ENCODE results near the gene DIPK1A. TPM values are rescaled to one million over a fixed set of nuclear protein-coding genes. Genes with fewer than 3 reads are reported as not detected.

DIPK1A gene
- total RNA-seq (10 to 100 TPM in 1 of 9 donors, 1 to 10 TPM in 7, under 1 TPM in 1; 0.91 to 10.2 (median 3.1) TPM), polyA plus RNA-seq (1 to 10 TPM; 1.4 to 5.0 (median 1.7) TPM)
- long read RNA-seq, donor 1, transcript FAM69A-201 (5 exons, 2,574 nt), result major isoform, 7 of 7 reads
- long read RNA-seq, donor 1, partial matches to known transcripts, result 0 of 7 reads
- long read RNA-seq, donor 1, other reads (novel, unspliced or antisense), result 0 of 7 reads
- long read RNA-seq, donor 2, transcript FAM69A-201 (5 exons, 2,574 nt), result major isoform, 7 of 1,661 reads
- long read RNA-seq, donor 2, partial matches to known transcripts, result 1,175 of 1,661 reads
- long read RNA-seq, donor 2, other reads (novel, unspliced or antisense), result 479 of 1,661 reads
- long read RNA-seq, donor 3, transcript FAM69A-201 (5 exons, 2,574 nt), result major isoform, 7 of 7 reads
- long read RNA-seq, donor 3, partial matches to known transcripts, result 0 of 7 reads
- long read RNA-seq, donor 3, other reads (novel, unspliced or antisense), result 0 of 7 reads
- long read RNA-seq, donor 4, partial matches to known transcripts, result 0 of 3 reads
- long read RNA-seq, donor 4, other reads (novel, unspliced or antisense), result 0 of 3 reads
- long read RNA-seq, donor 5, partial matches to known transcripts, result 0 of 3 reads
- long read RNA-seq, donor 5, other reads (novel, unspliced or antisense), result 0 of 3 reads
- long read RNA-seq, donor 6, partial matches to known transcripts, result 0 of 7 reads
- long read RNA-seq, donor 6, other reads (novel, unspliced or antisense), result 3 of 7 reads
- long read RNA-seq, donor 7, partial matches to known transcripts, result 1,425 of 1,444 reads
- long read RNA-seq, donor 7, other reads (novel, unspliced or antisense), result 16 of 1,444 reads
- long read RNA-seq, donor 8, transcript FAM69A-201 (5 exons, 2,574 nt), result major isoform, 10 of 3,165 reads
- long read RNA-seq, donor 8, partial matches to known transcripts, result 1,393 of 3,165 reads
- long read RNA-seq, donor 8, other reads (novel, unspliced or antisense), result 1,762 of 3,165 reads
- long read RNA-seq, donor 9, partial matches to known transcripts, result 3,265 of 3,338 reads
- long read RNA-seq, donor 9, other reads (novel, unspliced or antisense), result 69 of 3,338 reads
- long read RNA-seq, donor 10, partial matches to known transcripts, result 1,825 of 1,849 reads
- long read RNA-seq, donor 10, other reads (novel, unspliced or antisense), result 22 of 1,849 reads

GRCh38 chr1:92961131-92961895, at the start of gene DIPK1A:
DIPK1A (minus strand) TSS chr1:92961462; CDS start chr1:92961429, 33 bp downstream.
- WGBS, 4 donors, result 0 to 3% (median 1%) methylated on average over 6 to 102 of the region's 103 CpGs; no CpG with 5 or more reads in 1 of the 4 donors
- H3K27ac ChIP-seq, result peak within 1 kb of the TSS in 4 of 5 donors; percentile 55 to 91 (median 77)
- H3K36me3 ChIP-seq (replicated peaks in 1 of 2), result no peaks in the 10 kb centered on the region
- no peaks in the 10 kb centered on the region for H3K27me3 ChIP-seq
- peak within 1 kb of the TSS; percentile 41 to 82 (median 60) for H3K4me3 ChIP-seq
- H3K9me3 ChIP-seq (replicated peaks in 1 of 3), result no peaks in the 10 kb centered on the region
- DNase-seq, result peak; percentile 65 to 81 (median 76)
- intact Hi-C loops (cut with DNase I), result loop anchor here in 1 of 2 donors (10.0 kb wide), 1 partner anchor 107 kb away; no protein-coding TSS in a partner anchor
- peak; percentile 58 to 64 for TF ChIP-seq POLR2A (IDR thresholded peaks at IDR 0.05)
- peak in 1 of 6 experiments; percentile 18 for TF ChIP-seq CTCF (IDR thresholded peaks at IDR 0.05)
- H3K4me1 ChIP-seq (replicated peaks in 1 of 2), result peaks cover 3 to 14% of the 10 kb centered on the region in 2 donors

GRCh38 chr1:93007941-93008577, 46.8 kb upstream of the DIPK1A start:
- TF ChIP-seq POLR2A (IDR thresholded peaks at IDR 0.05) (no peak), CTCF (IDR thresholded peaks at IDR 0.05) (no peak)
- H3K36me3 ChIP-seq (replicated peaks in 1 of 2), result no peaks in the 10 kb centered on the region
- no peak overlapping the region for H3K27ac ChIP-seq
- H3K4me1 ChIP-seq (replicated peaks in 1 of 2), result no peaks in the 10 kb centered on the region
- intact Hi-C loops (cut with DNase I), result no loop called here
- DNase-seq, result no peak
- H3K4me3 ChIP-seq, result no peak overlapping the region
- H3K27me3 ChIP-seq, result peaks cover 3% of the 10 kb centered on the region
- no peaks in the 10 kb centered on the region for H3K9me3 ChIP-seq (replicated peaks in 1 of 3)
- 58 to 69% (median 60%) methylated on average over 6 of the region's 6 CpGs for WGBS, 4 donors

GRCh38 chr1:93005252-93005598, 44.0 kb upstream of the DIPK1A start:
- no peak overlapping the region for H3K27ac ChIP-seq
- H3K4me3 ChIP-seq, result no peak overlapping the region
- peaks cover 0 to 8% of the 10 kb centered on the region in 2 donors for H3K4me1 ChIP-seq (replicated peaks in 1 of 2)
- DNase-seq, result no peak
- TF ChIP-seq CTCF (IDR thresholded peaks at IDR 0.05) (no peak), POLR2A (IDR thresholded peaks at IDR 0.05) (no peak)
- H3K36me3 ChIP-seq (replicated peaks in 1 of 2), result no peaks in the 10 kb centered on the region
- intact Hi-C loops (cut with DNase I), result no loop called here
- H3K27me3 ChIP-seq, result peaks cover 3% of the 10 kb centered on the region
- H3K9me3 ChIP-seq (replicated peaks in 1 of 3), result no peaks in the 10 kb centered on the region
- 57 to 71% (median 60%) methylated on average over 1 of the region's 1 CpG for WGBS, 4 donors

Measured in adrenal gland (tissue), 19 donors.